Forelimb muscle (tissue), 1 donor: ENCODE results near the gene ADAM22. TPM values are rescaled to one million over a fixed set of nuclear protein-coding genes. Genes with fewer than 3 reads are reported as not detected.

ENCODE experiments used
- DNase-seq: peaks from one replicate; pipeline ENCODE4 v3.0.0-alpha.2; 2013; ENCODE audit warnings: low read depth
- polyA plus RNA-seq: library from polyadenylated mRNA; unstranded; fragments of 120-200 nt; gene quantifications from one replicate; pipeline ENCODE4 v1.2.1, GENCODE V29; 2013; ENCODE audit not compliant: insufficient read length

ADAM22 gene
- polyA plus RNA-seq, 1 donor = 9.1 TPM

GRCh38 chr7:88037050-88037449, 103.0 kb downstream of the ADAM22 start:
- DNase-seq = no peak

- no peak for DNase-seq
Measured at GRCh38 chr7:88040694-88041093, 106.6 kb downstream of the ADAM22 start.

GRCh38 chr7:88041583-88041982, 107.5 kb downstream of the ADAM22 start:
- no peak for DNase-seq

GRCh38 chr7:88042157-88042556, 108.1 kb downstream of the ADAM22 start:
- no peak for DNase-seq

- DNase-seq = no peak
Measured at GRCh38 chr7:88042803-88043202, 108.8 kb downstream of the ADAM22 start.

- no peak for DNase-seq
Measured at GRCh38 chr7:88044069-88044468, 110.0 kb downstream of the ADAM22 start.

GRCh38 chr7:88046839-88047573, 113.0 kb downstream of the ADAM22 start:
- DNase-seq = no peak

GRCh38 chr7:88057655-88058054, 123.6 kb downstream of the ADAM22 start:
- no peak for DNase-seq

GRCh38 chr7:88062238-88062637, 128.2 kb downstream of the ADAM22 start:
- no peak for DNase-seq

- no peak for DNase-seq
Measured at GRCh38 chr7:88069093-88069492, 135.0 kb downstream of the ADAM22 start.

- DNase-seq = no peak
Measured at GRCh38 chr7:88071994-88072714, 138.1 kb downstream of the ADAM22 start.

- DNase-seq = no peak
Measured at GRCh38 chr7:88072715-88073055, 138.6 kb downstream of the ADAM22 start.

- no peak for DNase-seq
Measured at GRCh38 chr7:88073626-88074025, 139.6 kb downstream of the ADAM22 start.

- no peak for DNase-seq
Measured at GRCh38 chr7:88075216-88075615, 141.2 kb downstream of the ADAM22 start.

- DNase-seq = no peak
Measured at GRCh38 chr7:88083883-88084282, 149.8 kb downstream of the ADAM22 start.

GRCh38 chr7:88089561-88089960, 155.5 kb downstream of the ADAM22 start:
- DNase-seq = no peak

GRCh38 chr7:88090240-88090639, 156.2 kb downstream of the ADAM22 start:
- no peak for DNase-seq

- DNase-seq = no peak
Measured at GRCh38 chr7:88090671-88091070, 156.6 kb downstream of the ADAM22 start.

- no peak for DNase-seq
Measured at GRCh38 chr7:88091988-88092675, 158.1 kb downstream of the ADAM22 start.

- no peak for DNase-seq
Measured at GRCh38 chr7:88092676-88092999, 158.6 kb downstream of the ADAM22 start.

- DNase-seq = no peak
Measured at GRCh38 chr7:88101769-88102168, 167.7 kb downstream of the ADAM22 start.

GRCh38 chr7:88102675-88103074, 168.6 kb downstream of the ADAM22 start:
- DNase-seq = no peak

- DNase-seq = peak; percentile 57
Measured at GRCh38 chr7:88104732-88105131, 170.7 kb downstream of the ADAM22 start.
